NK-92 treated with Interleukin-12 subunit alpha and Interleukin-12 subunit beta, amount 100 ng/mL, for 24 hours (cell line): Measurements from ENCODE around the gene POLD4.

ENCODE experiments used
- DNase-seq: peaks from one replicate; lab custom pipeline; 2025; lab: John Stamatoyannopoulos, UW

Gene POLD4

DNA sequence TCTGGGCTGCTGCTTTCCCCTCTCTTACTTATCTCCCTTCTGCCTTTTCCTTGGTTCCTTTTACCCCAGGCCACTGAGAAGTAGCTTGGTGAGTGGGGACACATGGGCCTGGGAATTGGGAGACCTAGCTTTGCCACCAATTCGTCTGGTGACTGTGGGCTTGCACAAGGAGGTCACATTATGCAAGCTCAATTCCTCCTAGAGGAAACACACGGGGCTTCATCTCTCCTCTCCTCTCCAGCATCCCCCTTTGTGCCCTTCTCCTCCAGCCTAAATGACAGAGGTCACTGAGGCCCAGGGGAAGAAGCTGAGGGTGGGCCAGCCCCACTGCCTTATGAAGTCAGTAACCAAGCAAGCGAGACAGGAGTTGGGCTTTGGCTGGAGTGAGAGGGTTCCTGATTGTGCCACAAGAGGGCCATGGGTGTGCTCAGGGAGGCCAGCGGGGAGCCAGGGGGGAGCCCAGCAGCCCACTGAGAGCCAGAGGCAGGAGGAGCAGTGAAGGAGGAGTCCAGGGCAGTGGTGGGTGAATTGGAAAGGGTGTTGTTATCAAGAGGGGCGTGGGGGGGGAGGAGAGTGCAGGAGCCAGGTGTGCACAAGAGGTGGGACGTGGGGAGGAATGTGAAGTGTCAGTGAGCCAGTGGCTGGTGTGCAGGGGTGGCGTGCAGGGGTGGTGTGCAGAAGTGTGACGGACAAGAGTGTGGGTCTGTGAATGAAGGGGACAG is 18.0 kb upstream of the POLD4 start:
- no peak for DNase-seq

GRCh38 chr11:67370351-67371076 is 17.2 kb upstream of the POLD4 start:
- DNase-seq: no peak

GRCh38 chr11:67369801-67370284 is 16.5 kb upstream of the POLD4 start:
- DNase-seq: no peak

- DNase-seq: no peak
These were observed 15.9 kb upstream of the POLD4 start for GRCh38 chr11:67369275-67369674.

- DNase-seq: no peak
These were observed 15.3 kb upstream of the POLD4 start for GRCh38 chr11:67368621-67369020.

- DNase-seq: no peak
These were observed 14.4 kb upstream of the POLD4 start for GRCh38 chr11:67367761-67368227.

- no peak for DNase-seq
These were observed 13.8 kb upstream of the POLD4 start for GRCh38 chr11:67366961-67367760.

GRCh38 chr11:67366546-67366945 is 13.2 kb upstream of the POLD4 start:
- no peak for DNase-seq

DNA sequence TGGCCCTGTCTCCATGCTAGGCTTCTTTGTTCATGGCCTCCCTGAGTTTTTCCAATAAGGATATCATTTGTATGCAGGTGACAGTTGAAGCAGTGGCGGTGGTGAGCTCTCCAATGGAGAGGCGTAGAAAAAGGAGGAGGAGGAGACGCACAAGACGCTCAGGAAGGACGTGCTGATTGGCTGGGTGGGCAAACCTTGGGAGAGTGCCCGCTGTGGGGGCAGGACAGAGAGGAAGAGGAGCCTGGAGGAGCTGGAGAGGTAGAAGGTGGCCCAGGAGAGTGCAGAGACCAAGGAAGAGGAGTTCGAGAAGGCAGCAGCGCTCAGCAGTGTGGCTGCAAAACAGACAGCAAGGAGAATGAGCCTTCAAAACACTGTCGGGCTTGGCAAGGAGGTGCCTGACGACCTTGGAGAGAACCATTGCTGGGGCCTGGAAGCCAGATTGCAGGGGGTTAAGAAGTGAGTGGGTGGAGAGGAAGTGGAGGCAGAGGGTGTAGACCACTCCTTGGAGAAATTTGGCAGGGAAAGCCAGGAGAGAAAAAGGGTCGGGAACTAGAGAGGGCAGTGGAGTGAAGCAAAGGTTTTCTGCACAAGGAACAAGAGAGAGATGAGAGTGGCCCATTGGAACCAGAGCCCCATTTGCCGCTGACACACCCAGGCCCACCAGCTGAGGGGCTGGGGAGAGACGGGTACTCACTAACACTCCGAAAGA is 12.5 kb upstream of the POLD4 start:
- DNase-seq: no peak

DNA sequence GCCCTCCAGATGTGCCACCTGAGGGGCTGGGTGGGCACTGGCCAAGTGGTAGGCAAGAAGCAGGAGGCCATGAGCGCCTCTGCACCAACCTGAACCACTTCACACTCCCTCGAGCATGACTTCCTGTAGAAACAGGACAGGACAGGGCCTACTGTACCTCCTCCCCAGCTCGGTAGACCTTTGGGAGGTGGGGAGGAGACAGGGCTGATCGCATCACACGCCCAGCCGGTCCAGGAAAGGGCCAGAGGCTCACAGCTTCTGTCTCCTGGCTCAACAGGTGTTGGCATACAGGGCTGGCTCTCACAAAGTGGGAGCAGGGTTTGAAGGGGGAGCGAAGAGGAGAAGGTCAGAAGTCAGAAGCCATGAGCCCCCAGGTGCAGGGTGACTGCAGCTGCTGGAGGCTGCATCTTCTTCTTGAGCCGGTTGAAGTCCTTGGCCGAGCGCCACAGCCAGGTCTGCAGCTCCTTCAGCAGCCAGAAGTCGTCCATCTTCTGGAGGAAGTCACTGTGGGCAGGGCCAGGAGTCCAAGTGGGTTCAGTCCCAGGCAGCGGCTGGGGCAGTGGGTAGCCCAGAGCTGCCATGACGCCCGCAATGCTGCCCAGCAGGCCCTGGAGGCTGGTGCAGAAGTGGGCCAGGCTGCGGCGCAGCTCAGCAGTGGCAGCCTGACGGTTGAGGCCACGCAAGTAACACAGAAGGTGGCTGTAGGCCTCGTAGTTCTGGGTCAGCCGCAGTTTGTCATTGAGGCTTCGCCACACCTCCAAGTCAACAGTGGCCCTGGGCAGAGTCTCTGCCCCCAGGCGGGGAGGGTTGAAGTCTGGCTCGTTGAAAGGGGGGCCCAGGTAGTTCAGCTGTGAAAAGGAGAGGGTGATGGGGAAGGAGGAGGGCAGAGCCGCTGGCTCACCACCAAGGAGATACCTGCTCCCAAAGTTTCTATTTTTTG is 11.7 kb upstream of the POLD4 start:
- no peak for DNase-seq

DNA sequence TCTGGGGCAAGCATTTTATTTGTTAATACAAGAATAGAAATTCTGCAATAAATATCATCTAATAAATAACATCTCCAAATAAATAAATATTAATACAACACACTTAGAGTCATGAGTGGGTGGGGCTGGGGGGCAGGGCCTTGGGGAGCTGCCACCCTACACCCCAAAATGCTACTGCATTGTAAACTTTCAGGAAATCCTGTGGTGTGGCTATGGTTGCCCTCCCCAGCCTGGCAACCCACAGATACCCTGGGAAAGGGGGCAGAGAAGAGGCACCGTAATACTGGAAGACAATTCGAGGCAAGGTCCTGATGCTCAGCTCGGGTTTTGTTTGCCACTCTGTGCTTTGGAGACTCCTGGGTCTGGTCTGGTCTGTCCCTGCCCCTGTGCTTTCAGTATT is 10.8 kb upstream of the POLD4 start:
- DNase-seq: no peak

GRCh38 chr11:67357831-67358670 is 4.7 kb upstream of the POLD4 start:
- DNase-seq: no peak

DNA sequence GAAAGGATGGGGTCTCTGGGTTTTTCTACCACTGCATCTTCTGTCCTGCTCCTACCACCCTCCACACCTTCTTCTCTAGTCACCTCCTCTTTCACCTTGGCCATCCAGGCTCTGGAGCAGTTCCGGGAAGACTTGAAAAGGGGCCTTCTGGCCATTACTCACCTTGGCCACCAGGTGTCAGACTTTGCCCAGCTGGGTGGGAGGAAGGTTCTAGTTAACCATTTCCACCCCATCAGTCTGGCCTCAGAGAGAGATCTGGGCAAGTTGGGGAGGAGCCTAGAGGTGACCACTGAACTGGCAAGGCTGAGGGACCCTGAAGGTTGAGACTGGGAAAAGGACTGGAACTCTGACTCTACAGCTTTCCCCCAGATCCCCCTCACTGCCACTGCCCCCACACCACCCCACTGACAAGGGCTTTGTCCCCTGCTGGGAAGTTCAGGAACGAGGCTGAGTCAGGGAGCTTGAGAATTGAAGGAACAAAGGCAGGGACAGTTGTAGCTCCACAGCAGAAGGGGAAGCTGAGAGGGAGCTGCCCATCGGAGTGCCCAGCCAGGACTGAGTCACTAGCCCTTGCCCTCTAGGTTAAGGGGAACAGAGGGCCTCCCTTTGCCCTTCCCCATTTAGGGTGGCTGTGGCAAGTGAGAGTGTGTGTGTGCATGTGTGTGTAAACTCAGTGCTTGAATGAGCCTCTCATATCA is 3.7 kb upstream of the POLD4 start:
- peak; percentile 38 for DNase-seq

DNA sequence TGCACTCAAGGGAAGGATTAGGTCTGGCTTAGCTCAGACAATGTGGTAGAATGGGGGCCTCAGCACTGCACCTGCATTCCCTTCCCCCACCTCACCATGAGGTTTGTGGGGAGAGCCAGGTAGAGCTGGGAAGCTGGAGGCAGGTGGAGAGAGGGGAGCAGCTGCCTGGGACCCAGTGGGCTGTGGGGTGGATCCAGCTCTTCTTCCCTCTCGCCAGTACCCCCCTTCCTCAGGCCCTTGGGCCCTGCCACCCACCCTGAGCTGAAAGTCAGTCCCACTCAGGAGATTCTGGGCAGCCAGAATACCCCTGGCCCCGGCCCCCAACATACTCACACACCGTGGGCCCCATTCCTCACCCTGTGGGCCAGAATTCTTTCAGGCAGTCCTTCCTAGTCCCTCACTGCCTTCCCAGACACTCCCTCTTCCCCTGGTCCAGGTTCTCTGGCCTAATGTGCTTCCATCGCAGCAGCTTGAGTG is 3.1 kb upstream of the POLD4 start:
- DNase-seq: no peak

DNA sequence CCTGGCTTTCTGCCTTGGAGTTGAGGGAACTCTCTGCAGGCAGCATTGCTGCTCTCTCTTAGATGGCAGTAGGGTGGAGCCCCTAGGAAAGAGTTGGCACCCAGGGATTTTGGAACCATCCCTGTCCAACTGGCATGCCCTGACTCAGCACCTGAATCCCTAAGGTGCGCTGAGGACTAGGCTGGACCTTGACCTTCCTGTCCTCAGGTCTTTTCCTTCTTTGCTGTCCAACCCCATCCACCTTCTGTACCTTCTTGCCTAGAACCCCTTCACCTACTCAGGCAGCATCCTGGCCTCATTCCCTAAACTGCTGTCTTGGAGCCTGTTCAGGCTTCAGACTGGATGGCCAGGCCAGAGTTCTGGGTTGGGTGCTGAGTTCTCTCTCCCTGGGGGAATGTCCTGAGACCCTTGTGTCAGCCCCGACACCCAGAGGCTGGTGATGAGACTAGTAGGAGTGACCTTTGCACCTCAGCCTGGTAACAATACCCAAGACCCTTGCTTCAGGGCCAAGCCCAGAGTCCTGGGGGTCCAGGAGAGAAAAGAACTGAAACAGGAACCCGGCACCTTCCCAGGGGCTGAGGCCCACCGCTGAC is 2.5 kb upstream of the POLD4 start:
- no peak for DNase-seq

- DNase-seq: no peak
These were observed 1.9 kb upstream of the POLD4 start for GRCh38 chr11:67355023-67355793.

GRCh38 chr11:67354075-67355022 is 1.0 kb upstream of the POLD4 start:
- DNase-seq: no peak
